GM21737 (cell line): ENCODE results near the gene SLC26A5.

Experiments used
- ATAC-seq: cut with Tn5 transposase; IDR thresholded peaks from one replicate; pipeline ENCODE4 v1.9.1; 2021; ENCODE audit warnings: mild to moderate bottlenecking, moderate library complexity; ENCODE audit not compliant: unreplicated experiment

The SLC26A5 gene

GRCh38 chr7:103348452-103348851 lies 97.6 kb downstream of the SLC26A5 start:
- no peak for ATAC-seq

- peak; percentile 69 for ATAC-seq
Observed at GRCh38 chr7:103347507-103348267, 98.3 kb downstream of the SLC26A5 start, which contains the start of gene PSMC2. PSMC2 (plus strand) TSS chr7:103347643; CDS start chr7:103347712, 69 bp downstream.

GRCh38 chr7:103346396-103346795 lies 99.6 kb downstream of the SLC26A5 start:
- no peak for ATAC-seq

GRCh38 chr7:103344453-103345149 lies 101.4 kb downstream of the SLC26A5 start, which contains the start of gene DNAJC2:
DNAJC2 (minus strand) TSS chr7:103344767; CDS start chr7:103344622, 145 bp downstream.
- ATAC-seq, result peak; percentile 75

- ATAC-seq, result peak; percentile 2
Observed at GRCh38 chr7:103343758-103344452, 102.1 kb downstream of the SLC26A5 start.

GRCh38 chr7:103343332-103343731 lies 102.7 kb downstream of the SLC26A5 start:
- ATAC-seq, result no peak

- no peak for ATAC-seq
Observed at GRCh38 chr7:103341466-103341865, 104.5 kb downstream of the SLC26A5 start.

- ATAC-seq, result no peak
Observed at GRCh38 chr7:103338864-103339263, 107.1 kb downstream of the SLC26A5 start.

- ATAC-seq, result no peak
Observed at GRCh38 chr7:103336761-103337160, 109.2 kb downstream of the SLC26A5 start.

- no peak for ATAC-seq
Observed at GRCh38 chr7:103325744-103326143, 120.3 kb downstream of the SLC26A5 start.
